ENCODE data around the gene RPS18.

- TF ChIP-seq TSHZ2 (CRISPR knock-in tag; IDR thresholded peaks at IDR 0.05) (no peak), CREB5 (CRISPR knock-in tag; IDR thresholded peaks at IDR 0.05; ENCODE audit: low read depth) (no peak), ZFP3 (CRISPR knock-in tag; IDR thresholded peaks at IDR 0.05) (no peak), ZFP30 (CRISPR knock-in tag; IDR thresholded peaks at IDR 0.05) (no peak), ARNTL (CRISPR knock-in tag; IDR thresholded peaks at IDR 0.05; ENCODE audit: borderline replicate concordance, low read depth) (no peak), GLIS3 (CRISPR knock-in tag; IDR thresholded peaks at IDR 0.05) (no peak), ZNF70 (CRISPR knock-in tag; IDR thresholded peaks at IDR 0.05) (no peak), TOX (CRISPR knock-in tag; IDR thresholded peaks at IDR 0.05; ENCODE audit: borderline replicate concordance) (no peak), RARB (CRISPR knock-in tag; IDR thresholded peaks at IDR 0.05) (no peak), ZC3H10 (CRISPR knock-in tag; IDR thresholded peaks at IDR 0.05) (no peak)
Measured at GRCh38 chr6:33264015-33264414, 7.9 kb upstream of the RPS18 start.
